SK-N-MC (cell line): ENCODE results near the gene SEC14L1.

ENCODE experiments used
- DNase-seq: peaks from one replicate; pipeline ENCODE4 v3.0.0-alpha.2; 2011; ENCODE audit warnings: low read depth, low spot score
- H3K27ac ChIP-seq: fragments of 200-600 bp; sonication (generic); 2 replicates; pipeline ENCODE4 v1.5.1; 2016; ENCODE audit warnings: mixed run types
- H3K36me3 ChIP-seq: fragments of 200-600 bp; sonication (generic); 2 replicates; pipeline ENCODE4 v1.6.1; 2017; ENCODE audit warnings: antibody characterized with exemption, low read length, mixed read lengths; ENCODE audit not compliant: insufficient read depth
- H3K4me3 ChIP-seq: fragments of 200-600 bp; sonication (generic); 2 replicates; pipeline ENCODE4 v1.5.1; 2016
- H3K9ac ChIP-seq: fragments of 200-600 bp; sonication (generic); 2 replicates; pipeline ENCODE4 v1.8.0; 2017; ENCODE audit warnings: mixed run types, mixed read lengths; ENCODE audit not compliant: insufficient read length
- H3K9me3 ChIP-seq: fragments of 200-600 bp; sonication (generic); 2 replicates; pipeline ENCODE4 v1.6.1; 2017; ENCODE audit warnings: low read depth, mild to moderate bottlenecking, antibody characterized with exemption, low read length, moderate library complexity, mixed read lengths
- EZH2 ChIP-seq: fragments of 200-600 bp; sonication (generic); IDR thresholded peaks from one replicate; pipeline ENCODE4 v1.6.1; 2017; ENCODE audit warnings: antibody characterized with exemption
- FOXP2 ChIP-seq: optimal IDR thresholded peaks from 2 replicates; pipeline ENCODE3; 2011; ENCODE audit warnings: mild to moderate bottlenecking, moderate library complexity; ENCODE audit not compliant: insufficient read depth; ENCODE audit errors: extremely low read length, control extremely low read depth
- POLR2AphosphoS5 ChIP-seq: IDR thresholded peaks from 2 replicates; pipeline ENCODE4 v1.6.1; 2012; ENCODE audit warnings: mild to moderate bottlenecking, low read depth, low read length, borderline replicate concordance

Gene SEC14L1

GRCh38 chr17:77212833-77213777, 72.3 kb downstream of the SEC14L1 start:
- H3K36me3 ChIP-seq = peaks cover 81% of the 10 kb centered on the region
- no peak for DNase-seq
- TF ChIP-seq EZH2 = no peak
- TF ChIP-seq POLR2AphosphoS5 = no peak
- no peak for TF ChIP-seq FOXP2
- H3K9me3 ChIP-seq = no peaks in the 10 kb centered on the region
- H3K9ac ChIP-seq = no peak overlapping the region
- H3K27ac ChIP-seq = no peak overlapping the region
- H3K4me3 ChIP-seq = no peak overlapping the region

DNA sequence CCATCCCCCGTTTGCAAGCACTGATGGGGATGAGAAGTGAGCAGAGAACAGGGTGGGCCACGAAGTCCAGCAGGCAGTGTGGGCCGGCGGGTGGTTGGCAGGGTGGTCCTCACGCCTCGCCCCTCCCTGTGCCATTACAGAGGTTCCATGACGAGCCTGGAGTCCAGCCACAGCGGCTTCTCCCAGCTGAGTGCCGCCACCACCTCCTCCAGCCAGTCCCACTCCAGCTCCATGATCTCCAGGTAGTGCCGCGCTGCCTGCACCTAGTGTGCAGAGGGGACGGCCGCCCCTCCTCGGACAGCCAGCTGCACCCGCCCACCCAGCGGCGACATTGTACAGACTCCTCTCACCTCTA, 73.0 kb downstream of the SEC14L1 start:
- DNase-seq = no peak
- H3K9ac ChIP-seq = no peak overlapping the region
- peaks cover 80% of the 10 kb centered on the region for H3K36me3 ChIP-seq
- no peak for TF ChIP-seq EZH2
- TF ChIP-seq POLR2AphosphoS5 = no peak
- TF ChIP-seq FOXP2 = no peak
- H3K9me3 ChIP-seq = no peaks in the 10 kb centered on the region
- no peak overlapping the region for H3K27ac ChIP-seq
- H3K4me3 ChIP-seq = no peak overlapping the region

DNA sequence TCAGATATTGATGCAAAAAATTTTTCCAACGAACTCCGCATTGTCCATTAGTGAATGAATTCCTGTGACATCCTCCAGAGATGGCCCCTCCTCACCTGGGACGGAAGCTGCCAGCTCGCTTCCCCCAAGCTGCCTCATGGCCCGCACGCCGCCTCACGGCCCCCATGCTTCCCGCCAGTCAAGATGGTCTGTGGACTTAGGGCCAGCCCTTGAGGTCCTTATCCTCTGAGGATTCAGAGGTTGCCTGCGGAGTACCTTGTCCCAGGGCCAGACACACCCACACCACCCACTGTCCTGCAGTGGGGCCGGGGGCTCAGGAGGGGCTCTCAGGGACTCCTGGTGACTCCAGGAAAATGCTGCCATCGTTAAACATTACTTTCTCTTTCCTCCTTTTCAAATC, 73.6 kb downstream of the SEC14L1 start:
- no peak overlapping the region for H3K4me3 ChIP-seq
- peaks cover 79% of the 10 kb centered on the region for H3K36me3 ChIP-seq

DNA sequence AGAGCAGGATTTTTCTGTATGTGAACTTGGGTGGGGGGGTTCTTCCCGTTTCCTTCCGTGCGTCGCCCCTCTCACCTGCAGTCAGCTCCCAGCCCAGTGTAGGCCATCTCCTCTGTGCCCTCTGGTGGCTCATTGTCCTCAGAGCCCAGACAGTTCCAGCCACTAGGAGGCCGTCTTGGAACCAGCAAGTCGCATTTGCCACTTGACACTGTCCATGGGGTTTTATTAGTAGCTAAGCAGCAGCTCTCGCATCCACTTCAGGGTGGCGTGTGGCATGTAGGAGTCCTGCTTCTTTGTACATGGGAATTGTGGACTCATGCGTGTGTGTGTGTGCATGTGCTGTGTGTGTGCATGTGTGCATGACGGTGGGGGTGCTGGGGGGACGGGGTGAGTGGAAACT, 74.0 kb downstream of the SEC14L1 start:
- no peak for DNase-seq
- no peak for TF ChIP-seq EZH2
- TF ChIP-seq FOXP2 = no peak
- TF ChIP-seq POLR2AphosphoS5 = no peak
- H3K27ac ChIP-seq = no peak overlapping the region
- H3K9me3 ChIP-seq = no peaks in the 10 kb centered on the region
- H3K4me3 ChIP-seq = no peak overlapping the region
- no peak overlapping the region for H3K9ac ChIP-seq
- H3K36me3 ChIP-seq = peaks cover 75% of the 10 kb centered on the region

More for the DNA sequence above, 73.6 kb downstream of the SEC14L1 start:
- H3K9me3 ChIP-seq = no peaks in the 10 kb centered on the region
- no peak for DNase-seq
- no peak for TF ChIP-seq FOXP2
- no peak for TF ChIP-seq POLR2AphosphoS5
- no peak for TF ChIP-seq EZH2
- no peak overlapping the region for H3K9ac ChIP-seq
- no peak overlapping the region for H3K27ac ChIP-seq

DNA sequence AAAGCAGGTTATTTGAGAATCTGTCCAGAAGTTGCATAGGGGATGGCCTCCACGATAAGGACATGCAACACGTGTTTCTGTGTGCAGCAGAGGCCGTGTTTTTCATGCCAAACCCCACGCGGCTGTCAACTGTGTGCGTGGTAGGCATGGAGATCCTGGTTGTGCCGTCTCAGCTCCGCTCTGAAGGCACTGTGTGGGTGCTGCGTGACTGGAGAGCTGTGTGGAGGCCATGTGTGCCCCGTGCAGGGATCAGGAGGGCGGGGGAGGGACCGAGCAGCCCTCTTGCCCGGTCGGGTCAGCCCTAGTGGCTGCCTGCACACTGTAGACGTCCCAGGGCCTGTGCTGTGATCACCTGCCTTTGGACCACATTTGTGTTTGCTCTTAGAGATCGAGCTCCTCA, 74.5 kb downstream of the SEC14L1 start:
- TF ChIP-seq FOXP2 (no peak), EZH2 (no peak), POLR2AphosphoS5 (no peak)
- no peaks in the 10 kb centered on the region for H3K9me3 ChIP-seq
- peaks cover 70% of the 10 kb centered on the region for H3K36me3 ChIP-seq
- H3K9ac ChIP-seq = no peak overlapping the region
- no peak for DNase-seq
- H3K4me3 ChIP-seq = no peak overlapping the region
- H3K27ac ChIP-seq = no peak overlapping the region

GRCh38 chr17:77216486-77216885, 75.7 kb downstream of the SEC14L1 start:
- DNase-seq = no peak
- TF ChIP-seq FOXP2 (no peak), EZH2 (no peak), POLR2AphosphoS5 (no peak)
- H3K9ac ChIP-seq = no peak overlapping the region
- H3K9me3 ChIP-seq = no peaks in the 10 kb centered on the region
- no peak overlapping the region for H3K4me3 ChIP-seq
- H3K27ac ChIP-seq = no peak overlapping the region
- H3K36me3 ChIP-seq = peaks cover 61% of the 10 kb centered on the region

- DNase-seq = no peak
- Histone ChIP-seq H3K27ac (no peak overlapping the region), H3K9me3 (no peaks in the 10 kb centered on the region), H3K4me3 (no peak overlapping the region), H3K9ac (no peak overlapping the region), H3K36me3 (peaks cover 55% of the 10 kb centered on the region)
- TF ChIP-seq POLR2AphosphoS5 (no peak), EZH2 (no peak), FOXP2 (no peak)
These were observed 76.4 kb downstream of the SEC14L1 start for GRCh38 chr17:77217123-77217522.

- Histone ChIP-seq H3K9ac (no peak overlapping the region), H3K27ac (no peak overlapping the region), H3K9me3 (no peaks in the 10 kb centered on the region), H3K4me3 (no peak overlapping the region), H3K36me3 (peaks cover 50% of the 10 kb centered on the region)
- TF ChIP-seq EZH2 (no peak), POLR2AphosphoS5 (no peak), FOXP2 (no peak)
- DNase-seq = no peak
These were observed 76.8 kb downstream of the SEC14L1 start for GRCh38 chr17:77217566-77217965.

GRCh38 chr17:77218902-77219301, 78.1 kb downstream of the SEC14L1 start:
- no peak for TF ChIP-seq EZH2
- no peak for TF ChIP-seq POLR2AphosphoS5
- no peak for TF ChIP-seq FOXP2
- no peak for DNase-seq
- Histone ChIP-seq H3K36me3 (peaks cover 37% of the 10 kb centered on the region), H3K9ac (no peak overlapping the region), H3K27ac (no peak overlapping the region), H3K9me3 (no peaks in the 10 kb centered on the region), H3K4me3 (no peak overlapping the region)
